H9 (cell line): Measurements from ENCODE around the gene ERI3. TPM values are rescaled to one million over a fixed set of nuclear protein-coding genes. Genes with fewer than 3 reads are reported as not detected.

Experiments used
- DNase-seq: peaks from one replicate; pipeline ENCODE4 v3.0.0-alpha.2; 2017
- H2AFZ ChIP-seq: one replicate; pipeline ENCODE4 v1.6.1; 2013; ENCODE audit warnings: mild to moderate bottlenecking, low read length, control low read depth, moderate library complexity
- H2AK5ac ChIP-seq: 2 replicates; pipeline ENCODE4 v1.6.1; 2013; ENCODE audit warnings: low read length, control low read depth, mixed read lengths; ENCODE audit not compliant: insufficient read length
- H2BK120ac ChIP-seq: one replicate; pipeline ENCODE4 v1.6.1; 2013; ENCODE audit warnings: low read depth, mild to moderate bottlenecking, low read length, control low read depth, inconsistent platforms; ENCODE audit not compliant: poor library complexity, severe bottlenecking
- H2BK12ac ChIP-seq: 2 replicates; pipeline ENCODE4 v1.6.1; 2013; ENCODE audit warnings: low read length, control low read depth, mixed read lengths, low read depth; ENCODE audit not compliant: insufficient read length
- H2BK15ac ChIP-seq: 2 replicates; pipeline ENCODE4 v1.6.1; 2013; ENCODE audit warnings: low read depth, low read length, control low read depth
- H2BK20ac ChIP-seq: one replicate; pipeline ENCODE4 v1.6.1; 2013; ENCODE audit warnings: low read depth, mild to moderate bottlenecking, low read length, control low read depth, inconsistent platforms; ENCODE audit not compliant: poor library complexity, severe bottlenecking
- H2BK5ac ChIP-seq: 2 replicates; pipeline ENCODE4 v1.6.1; 2013; ENCODE audit warnings: low read length, control low read depth, mixed read lengths; ENCODE audit not compliant: insufficient read length
- H3K14ac ChIP-seq: 2 replicates; pipeline ENCODE4 v1.6.1; 2013; ENCODE audit warnings: low read length, control low read depth; ENCODE audit not compliant: insufficient read depth
- H3K18ac ChIP-seq: 2 replicates; pipeline ENCODE4 v1.6.1; 2013; ENCODE audit warnings: low read depth, mild to moderate bottlenecking, mixed read lengths, low read length, control low read depth; ENCODE audit not compliant: insufficient read length
- H3K23ac ChIP-seq: 2 replicates; pipeline ENCODE4 v1.6.1; 2013; ENCODE audit warnings: low read length, control low read depth, mixed read lengths, low read depth; ENCODE audit not compliant: insufficient read length
- H3K23me2 ChIP-seq: 2 replicates; pipeline ENCODE4 v1.6.1; 2013; ENCODE audit warnings: low read depth, mild to moderate bottlenecking, mixed read lengths, low read length, control low read depth; ENCODE audit not compliant: insufficient read length, poor library complexity, severe bottlenecking
- H3K27ac ChIP-seq: 2 replicates; pipeline ENCODE4 v1.5.1; 2013; ENCODE audit warnings: low read length, control low read depth, mixed read lengths, low read depth; ENCODE audit not compliant: insufficient read length
- H3K27me3 ChIP-seq: 2 replicates; pipeline ENCODE4 v1.6.1; 2013; ENCODE audit warnings: low read length, control low read depth, inconsistent platforms; ENCODE audit not compliant: insufficient read depth
- H3K4ac ChIP-seq: 2 replicates; pipeline ENCODE4 v1.6.1; 2013; ENCODE audit warnings: low read depth, mild to moderate bottlenecking, control low read depth, inconsistent platforms, low read length, moderate library complexity
- H3K4me1 ChIP-seq: 2 replicates; pipeline ENCODE4 v1.6.1; 2013; ENCODE audit warnings: low read length, control low read depth, inconsistent platforms; ENCODE audit not compliant: insufficient read depth
- H3K4me2 ChIP-seq: 2 replicates; pipeline ENCODE4 v1.6.1; 2013; ENCODE audit warnings: low read length, control low read depth, mixed read lengths; ENCODE audit not compliant: insufficient read length, insufficient read depth
- H3K56ac ChIP-seq: 2 replicates; pipeline ENCODE4 v1.6.1; 2013; ENCODE audit warnings: low read depth, mild to moderate bottlenecking, mixed read lengths, low read length, control low read depth; ENCODE audit not compliant: insufficient read length
- H3K79me1 ChIP-seq: 2 replicates; pipeline ENCODE4 v1.6.1; 2013; ENCODE audit warnings: low read depth, mild to moderate bottlenecking, moderate library complexity, low read length, control low read depth, inconsistent platforms; ENCODE audit not compliant: insufficient read depth, poor library complexity, severe bottlenecking
- H3K79me2 ChIP-seq: 2 replicates; pipeline ENCODE4 v1.6.1; 2013; ENCODE audit warnings: low read length, control low read depth, inconsistent platforms; ENCODE audit not compliant: insufficient read depth
- H3K9ac ChIP-seq: 2 replicates; pipeline ENCODE4 v1.6.1; 2013; ENCODE audit warnings: low read length, control low read depth, mixed read lengths; ENCODE audit not compliant: insufficient read length; ENCODE audit errors: extremely low read depth
- H3K9me3 ChIP-seq: one replicate; pipeline ENCODE4 v1.6.1; 2013; ENCODE audit warnings: low read depth, low read length, inconsistent platforms; ENCODE audit not compliant: control insufficient read depth
- H3T11ph ChIP-seq: one replicate; pipeline ENCODE4 v1.6.1; 2013; ENCODE audit warnings: mild to moderate bottlenecking, low read length, control low read depth, inconsistent platforms
- H4K20me1 ChIP-seq: one replicate; pipeline ENCODE4 v1.6.1; 2013; ENCODE audit not compliant: control insufficient read depth, insufficient read length, insufficient read depth
- H4K5ac ChIP-seq: 2 replicates; pipeline ENCODE4 v1.6.1; 2013; ENCODE audit warnings: low read depth, mild to moderate bottlenecking, mixed read lengths, low read length, control low read depth; ENCODE audit not compliant: insufficient read length
- H4K8ac ChIP-seq: replicated peaks from 2 replicates; pipeline ENCODE4 v1.6.1; 2013; ENCODE audit warnings: low read length, control low read depth, mixed read lengths, low read depth; ENCODE audit not compliant: insufficient read length
- H4K91ac ChIP-seq: 2 replicates; pipeline ENCODE4 v1.6.1; 2013; ENCODE audit warnings: low read depth, mild to moderate bottlenecking, moderate library complexity, mixed read lengths, low read length, control low read depth; ENCODE audit not compliant: insufficient read length
- H3K27ac Mint-ChIP-seq, 3 experiments: 2 replicates in 2 of 3; 3 replicates in 1 of 3; pipeline ENCODE4 v1.8.0; 2020 to 2021; ENCODE audit warnings: mixed read lengths in 3 of 3, mild to moderate bottlenecking in 1 of 3, moderate library complexity in 1 of 3
- H3K27me3 Mint-ChIP-seq: 2 replicates; pipeline ENCODE4 v1.8.0; 2021; ENCODE audit warnings: low read depth, mild to moderate bottlenecking, moderate library complexity, mixed read lengths
- H3K36me3 Mint-ChIP-seq, 3 experiments: 2 replicates in 2 of 3; 3 replicates in 1 of 3; pipeline ENCODE4 v1.8.0; 2020 to 2021; ENCODE audit warnings: low read depth in 3 of 3, mixed read lengths in 3 of 3; ENCODE audit not compliant: insufficient read depth in 1 of 3
- H3K4me1 Mint-ChIP-seq, 2 experiments: 2 replicates each; pipeline ENCODE4 v1.8.0; 2020; ENCODE audit warnings: mixed read lengths in 2 of 2
- H3K4me3 Mint-ChIP-seq, 2 experiments: 2 replicates in 1 of 2; 3 replicates in 1 of 2; pipeline ENCODE4 v1.8.0; 2020 to 2021; ENCODE audit warnings: mild to moderate bottlenecking in 2 of 2, mixed read lengths in 2 of 2, moderate library complexity in 1 of 2
- H3K9me3 Mint-ChIP-seq, 2 experiments: 2 replicates in 1 of 2; 3 replicates in 1 of 2; pipeline ENCODE4 v1.8.0; 2020; ENCODE audit warnings: mild to moderate bottlenecking in 2 of 2, mixed read lengths in 2 of 2, moderate library complexity in 1 of 2
- CTCF ChIP-seq: fragments of 200-600 bp; sonication (generic); conservative IDR thresholded peaks from 3 replicates; pipeline ENCODE4 v1.8.0; 2021; ENCODE audit warnings: antibody characterized with exemption, mild to moderate bottlenecking
- WGBS: extraction: QIAGEN DNeasy Blood & Tissue Kit; methylation state at CpG from one replicate; pipeline ENCODE4 v1.1.7; 2013; ENCODE audit warnings: missing lambda C conversion rate, low lambda C conversion rate, mixed read lengths; ENCODE audit not compliant: insufficient read length; ENCODE audit errors: extremely low coverage; 5-methylcytosine and 5-hydroxymethylcytosine counted together
- total RNA-seq: library from RNA; stranded (reverse); gene quantifications from 2 replicates; pipeline ENCODE4 v1.2.1, GENCODE V29; 2021

Gene ERI3
- total RNA-seq, 1 experiment from 2014 or later = 61.6 TPM

GRCh38 chr1:44239961-44240371, 115.1 kb downstream of the ERI3 start:
- H3K18ac ChIP-seq = no peak overlapping the region
- H3K79me2 ChIP-seq = no peaks in the 10 kb centered on the region
- H3K23me2 ChIP-seq = no peaks in the 10 kb centered on the region
- no peak overlapping the region for H4K8ac ChIP-seq
- H3K27ac Mint-ChIP-seq = peak overlapping the region in 1 of 3 experiments; percentile 40; a peak in 1 of 7 replicates
- no peak overlapping the region for H3K14ac ChIP-seq
- no peak overlapping the region for H4K5ac ChIP-seq
- no peaks in the 10 kb centered on the region for H4K20me1 ChIP-seq
- H3K56ac ChIP-seq = no peak overlapping the region
- TF ChIP-seq CTCF = no peak
- peaks cover 0 to 14% (median 6%) of the 10 kb centered on the region in 3 experiments; a peak in 5 of 7 replicates for H3K36me3 Mint-ChIP-seq
- H3K9ac ChIP-seq = no peak overlapping the region
- no peak overlapping the region for H3K4me3 Mint-ChIP-seq
- no peak overlapping the region for H3K4me2 ChIP-seq
- no peak overlapping the region for H2BK5ac ChIP-seq
- H3K9me3 ChIP-seq = no peaks in the 10 kb centered on the region
- H3K79me1 ChIP-seq = no peaks in the 10 kb centered on the region
- no peak overlapping the region for H3K4ac ChIP-seq
- no peaks in the 10 kb centered on the region for H3K27me3 ChIP-seq
- H2BK20ac ChIP-seq = no peak overlapping the region
- H3T11ph ChIP-seq = no peak overlapping the region
- peaks cover 3% of the 10 kb centered on the region; the same call in 1 of the 2 replicates for H3K4me1 ChIP-seq
- H2BK15ac ChIP-seq = no peak overlapping the region
- no peak overlapping the region for H2BK12ac ChIP-seq
- H2BK120ac ChIP-seq = no peak overlapping the region
- no CpG with 5 or more reads among the region's 3 CpGs for WGBS
- H2AK5ac ChIP-seq = no peak overlapping the region
- no peak for DNase-seq
- no peak overlapping the region for H2AFZ ChIP-seq
- no peak overlapping the region for H3K27ac ChIP-seq
- peaks cover 17 to 44% of the 10 kb centered on the region in 2 experiments for H3K4me1 Mint-ChIP-seq
- no peak overlapping the region for H3K23ac ChIP-seq
- no peaks in the 10 kb centered on the region; the same call in 1 of the 2 replicates for H3K27me3 Mint-ChIP-seq
- H4K91ac ChIP-seq = no peak overlapping the region
- H3K9me3 Mint-ChIP-seq = no peaks in the 10 kb centered on the region
